Tibial artery (tissue), 4 donors: Measurements from ENCODE around the gene TMEM253.

ENCODE experiments used
- DNase-seq, 2 donors: peaks; one replicate each; pipeline ENCODE4 v3.0.0-alpha.2; 2019
- H3K27ac ChIP-seq, 2 donors: fragments of 200-600 bp; sonication (generic) in 1 of 2; 1 replicate in 1 of 2; 2 replicates in 1 of 2; pipeline ENCODE4 v1.5.1; 2018 to 2019; ENCODE audit warnings: mild to moderate bottlenecking in 1 of 2
- H3K27me3 ChIP-seq, 2 donors: fragments of 200-600 bp; sonication (generic) in 1 of 2; one replicate each; pipeline versions ENCODE4 v1.5.1 to v1.6.0; 2016 to 2019
- H3K36me3 ChIP-seq, 3 donors: fragments of 200-600 bp; sonication (generic) in 2 of 3; one replicate each; pipeline ENCODE4 v1.5.1; 2016 to 2019; ENCODE audit warnings: mild to moderate bottlenecking in 2 of 3
- H3K4me1 ChIP-seq, 4 donors: fragments of 200-600 bp; sonication (generic) in 2 of 4; 1 replicate in 3 of 4; 2 replicates in 1 of 4; pipeline ENCODE4 v1.5.1; 2016 to 2019
- H3K4me3 ChIP-seq, 2 donors: fragments of 200-600 bp; sonication (generic) in 1 of 2; 1 replicate in 1 of 2; 2 replicates in 1 of 2; pipeline ENCODE4 v1.5.1; 2018 to 2019; ENCODE audit warnings: mild to moderate bottlenecking in 2 of 2
- H3K9me3 ChIP-seq, 3 donors: fragments of 200-600 bp; sonication (generic) in 1 of 3; one replicate each; pipeline ENCODE4 v1.5.1; 2016 to 2019
- intact Hi-C: fragments of 100-400 bp; cut with DNase I; formaldehyde crosslinking; loops from one replicate; pipeline ENCODE4 v1.15.0; 2023; ENCODE audit warnings: low total_unique reads
- TF ChIP-seq, protein P1 (sequence below), 2 experiments: fragments of 200-600 bp in 1 of 2; fragments of 450-650 bp in 1 of 2; IDR thresholded peaks; one replicate each; pipeline ENCODE4 v1.5.1; 2017 to 2019; ENCODE audit warnings: antibody characterized with exemption in 2 of 2, mild to moderate bottlenecking in 1 of 2, moderate library complexity in 1 of 2

The TMEM253 gene

DNA sequence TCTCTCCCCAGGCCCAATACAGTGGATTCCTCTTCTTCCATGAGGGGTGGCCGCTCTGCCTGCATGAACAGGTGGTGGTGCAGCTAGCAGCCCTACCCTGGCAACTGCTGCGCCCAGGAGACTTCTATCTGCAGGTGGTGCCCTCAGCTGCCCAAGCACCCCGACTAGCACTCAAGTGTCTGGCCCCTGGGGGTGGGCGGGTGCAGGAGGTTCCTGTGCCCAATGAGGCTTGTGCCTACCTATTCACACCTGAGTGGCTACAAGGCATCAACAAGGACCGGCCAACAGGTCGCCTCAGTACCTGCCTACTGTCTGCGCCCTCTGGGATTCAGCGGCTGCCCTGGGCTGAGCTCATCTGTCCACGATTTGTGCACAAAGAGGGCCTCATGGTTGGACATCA, 26.9 kb upstream of the TMEM253 start:
- H3K27me3 ChIP-seq: no peaks in the 10 kb centered on the region
- H3K27ac ChIP-seq: no peak overlapping the region
- no peak for DNase-seq
- intact Hi-C loops: no loop called here
- H3K36me3 ChIP-seq: peaks cover 24 to 56% (median 48%) of the 10 kb centered on the region in 3 donors
- H3K4me3 ChIP-seq: no peak overlapping the region
- TF ChIP-seq, protein P1, sequence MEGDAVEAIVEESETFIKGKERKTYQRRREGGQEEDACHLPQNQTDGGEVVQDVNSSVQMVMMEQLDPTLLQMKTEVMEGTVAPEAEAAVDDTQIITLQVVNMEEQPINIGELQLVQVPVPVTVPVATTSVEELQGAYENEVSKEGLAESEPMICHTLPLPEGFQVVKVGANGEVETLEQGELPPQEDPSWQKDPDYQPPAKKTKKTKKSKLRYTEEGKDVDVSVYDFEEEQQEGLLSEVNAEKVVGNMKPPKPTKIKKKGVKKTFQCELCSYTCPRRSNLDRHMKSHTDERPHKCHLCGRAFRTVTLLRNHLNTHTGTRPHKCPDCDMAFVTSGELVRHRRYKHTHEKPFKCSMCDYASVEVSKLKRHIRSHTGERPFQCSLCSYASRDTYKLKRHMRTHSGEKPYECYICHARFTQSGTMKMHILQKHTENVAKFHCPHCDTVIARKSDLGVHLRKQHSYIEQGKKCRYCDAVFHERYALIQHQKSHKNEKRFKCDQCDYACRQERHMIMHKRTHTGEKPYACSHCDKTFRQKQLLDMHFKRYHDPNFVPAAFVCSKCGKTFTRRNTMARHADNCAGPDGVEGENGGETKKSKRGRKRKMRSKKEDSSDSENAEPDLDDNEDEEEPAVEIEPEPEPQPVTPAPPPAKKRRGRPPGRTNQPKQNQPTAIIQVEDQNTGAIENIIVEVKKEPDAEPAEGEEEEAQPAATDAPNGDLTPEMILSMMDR (IDR thresholded peaks at IDR 0.05): no peak
- H3K9me3 ChIP-seq: no peaks in the 10 kb centered on the region
- H3K4me1 ChIP-seq: peaks cover 0 to 35% (median 21%) of the 10 kb centered on the region in 4 donors

DNA sequence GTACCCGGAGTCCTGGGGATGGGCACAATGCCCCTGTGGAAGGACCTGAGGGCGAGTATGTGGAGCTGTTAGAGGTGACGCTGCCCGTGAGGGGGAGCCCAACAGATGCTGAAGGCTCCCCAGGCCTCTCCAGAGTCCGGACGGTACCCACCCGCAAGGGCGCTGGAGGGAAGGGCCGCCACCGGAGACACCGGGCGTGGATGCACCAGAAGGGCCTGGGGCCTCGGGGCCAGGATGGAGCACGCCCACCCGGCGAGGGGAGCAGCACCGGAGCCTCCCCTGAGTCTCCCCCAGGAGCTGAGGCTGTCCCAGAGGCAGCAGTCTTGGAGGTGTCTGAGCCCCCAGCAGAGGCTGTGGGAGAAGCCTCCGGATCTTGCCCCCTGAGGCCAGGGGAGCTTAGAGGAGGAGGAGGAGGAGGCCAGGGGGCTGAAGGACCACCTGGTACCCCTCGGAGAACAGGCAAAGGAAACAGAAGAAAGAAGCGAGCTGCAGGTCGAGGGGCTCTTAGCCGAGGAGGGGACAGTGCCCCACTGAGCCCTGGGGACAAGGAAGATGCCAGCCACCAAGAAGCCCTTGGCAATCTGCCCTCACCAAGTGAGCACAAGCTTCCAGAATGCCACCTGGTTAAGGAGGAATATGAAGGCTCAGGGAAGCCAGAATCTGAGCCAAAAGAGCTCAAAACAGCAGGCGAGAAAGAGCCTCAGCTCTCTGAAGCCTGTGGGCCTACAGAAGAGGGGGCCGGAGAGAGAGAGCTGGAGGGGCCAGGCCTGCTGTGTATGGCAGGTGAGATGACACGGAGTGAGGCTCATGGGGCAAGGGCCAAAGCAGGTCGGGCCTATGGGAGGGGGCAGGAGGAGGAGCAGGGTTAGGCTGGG, 26.2 kb upstream of the TMEM253 start:
- Histone ChIP-seq H3K36me3 (peaks cover 31 to 63% (median 55%) of the 10 kb centered on the region in 3 donors), H3K4me3 (no peak overlapping the region), H3K4me1 (peaks cover 0 to 28% (median 14%) of the 10 kb centered on the region in 4 donors), H3K9me3 (no peaks in the 10 kb centered on the region), H3K27me3 (no peaks in the 10 kb centered on the region), H3K27ac (no peak overlapping the region)
- DNase-seq: no peak
- intact Hi-C loops: no loop called here
- TF ChIP-seq, protein P1 (IDR thresholded peaks at IDR 0.05): no peak

DNA sequence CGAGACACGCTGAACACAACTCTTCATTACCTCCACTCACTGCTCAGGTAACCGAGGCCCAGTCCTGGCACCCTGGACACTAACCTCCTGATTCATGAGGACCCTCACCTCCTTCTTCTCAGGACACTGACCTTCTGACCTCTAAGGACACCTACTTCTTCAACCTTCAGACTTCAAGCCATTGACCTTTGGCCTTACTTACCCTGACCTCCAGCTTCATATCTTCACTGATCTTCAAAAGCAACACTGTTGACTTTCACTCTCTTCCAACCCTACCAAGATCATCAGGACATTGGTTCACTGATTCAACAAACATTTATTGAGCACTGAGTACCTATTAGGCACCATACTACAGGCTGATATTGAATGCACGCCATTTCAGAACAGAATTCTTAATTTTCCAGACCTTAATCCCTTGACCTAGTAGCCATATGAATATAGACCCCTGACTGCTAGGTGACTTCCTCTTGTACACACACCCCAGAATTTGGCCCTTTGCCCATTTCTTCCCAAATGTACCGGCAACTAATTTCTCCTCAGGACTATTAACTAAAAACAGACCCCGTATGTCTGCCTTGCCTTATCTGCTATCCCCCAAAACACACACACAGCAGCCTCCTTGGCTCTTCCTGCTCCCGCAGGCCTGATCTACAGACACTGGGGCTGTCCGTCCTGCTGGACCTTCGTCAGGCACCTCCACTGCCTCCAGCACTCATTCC, 25.0 kb upstream of the TMEM253 start:
- H3K27me3 ChIP-seq: no peaks in the 10 kb centered on the region
- no peaks in the 10 kb centered on the region for H3K9me3 ChIP-seq
- H3K36me3 ChIP-seq: peaks cover 35 to 76% (median 67%) of the 10 kb centered on the region in 3 donors
- intact Hi-C loops: no loop called here
- peaks cover 0 to 25% (median 11%) of the 10 kb centered on the region in 4 donors for H3K4me1 ChIP-seq
- TF ChIP-seq, protein P1 (IDR thresholded peaks at IDR 0.05): no peak
- DNase-seq: no peak
- H3K4me3 ChIP-seq: no peak overlapping the region
- no peak overlapping the region for H3K27ac ChIP-seq

GRCh38 chr14:21077672-21078071, 23.2 kb upstream of the TMEM253 start:
- Histone ChIP-seq H3K27ac (no peak overlapping the region), H3K36me3 (peaks cover 52 to 94% (median 85%) of the 10 kb centered on the region in 3 donors), H3K9me3 (no peaks in the 10 kb centered on the region), H3K4me1 (peaks cover 0 to 7% (median 2%) of the 10 kb centered on the region in 4 donors), H3K27me3 (no peaks in the 10 kb centered on the region), H3K4me3 (no peak overlapping the region)
- TF ChIP-seq, protein P1 (IDR thresholded peaks at IDR 0.05): no peak
- intact Hi-C loops: no loop called here
- DNase-seq: no peak

DNA sequence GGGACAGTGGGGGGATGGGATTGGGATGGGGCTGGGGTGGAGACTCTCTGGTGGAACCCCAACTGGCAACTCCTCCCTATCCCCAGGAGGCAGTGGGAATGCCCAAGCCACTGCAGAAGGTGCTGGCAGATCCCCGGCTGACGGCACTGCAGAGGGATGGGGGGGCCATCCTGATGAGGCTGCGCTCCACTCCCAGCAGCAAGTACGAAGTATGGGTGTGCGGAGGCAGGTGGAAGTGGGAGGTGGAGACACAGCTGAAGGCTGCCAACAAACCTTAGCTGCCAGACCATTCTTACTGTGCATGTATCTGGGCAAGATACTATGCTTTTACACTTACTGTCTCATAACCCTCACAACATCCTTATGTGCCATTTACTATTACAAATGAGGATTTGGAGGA, 22.6 kb upstream of the TMEM253 start:
- intact Hi-C loops: no loop called here
- no peaks in the 10 kb centered on the region for H3K27me3 ChIP-seq
- peaks cover 55 to 100% (median 89%) of the 10 kb centered on the region in 3 donors for H3K36me3 ChIP-seq
- H3K27ac ChIP-seq: no peak overlapping the region
- H3K4me1 ChIP-seq: peaks cover 0 to 4% (median 0%) of the 10 kb centered on the region in 4 donors
- H3K4me3 ChIP-seq: no peak overlapping the region
- H3K9me3 ChIP-seq: no peaks in the 10 kb centered on the region
- TF ChIP-seq, protein P1 (IDR thresholded peaks at IDR 0.05): no peak
- no peak for DNase-seq
